Measurements from ENCODE around the gene GOLPH3.

- TF ChIP-seq TCF12 (IDR thresholded peaks at IDR 0.05; ENCODE audit: low read depth) (no peak), YY1 (IDR thresholded peaks at IDR 0.05; ENCODE audit: low read depth) (no peak), EP300 (IDR thresholded peaks at IDR 0.05; ENCODE audit: borderline replicate concordance) (no peak), MAX (IDR thresholded peaks at IDR 0.05) (no peak), REST (IDR thresholded peaks at IDR 0.05; ENCODE audit: low read depth) (no peak), EGR1 (IDR thresholded peaks at IDR 0.05) (no peak), CREB1 (IDR thresholded peaks at IDR 0.05; ENCODE audit: low read depth) (no peak), TAF1 (IDR thresholded peaks at IDR 0.05; ENCODE audit: low read depth) (no peak), RAD21 (IDR thresholded peaks at IDR 0.05; ENCODE audit: low read depth) (no peak)
Measured at GRCh38 chr5:32107291-32107690, 66.8 kb downstream of the GOLPH3 start.

Data from Ishikawa (cell line).